Duodenal mucosa (tissue), 2 donors: ENCODE measurements around the gene SESTD1.

ENCODE experiments used
- H3K27ac ChIP-seq: one replicate; pipeline ENCODE4 v1.7.0; 2013; ENCODE audit warnings: low read depth, low read length
- H3K27me3 ChIP-seq, 2 donors: one replicate each; pipeline ENCODE4 v1.7.0; 2013; ENCODE audit warnings: low read length in 2 of 2, control low read depth in 1 of 2; ENCODE audit not compliant: insufficient read depth in 2 of 2, control insufficient read depth in 1 of 2
- H3K36me3 ChIP-seq, 2 donors: one replicate each; pipeline ENCODE4 v1.7.0; 2013; ENCODE audit warnings: low read length in 2 of 2, control low read depth in 1 of 2; ENCODE audit not compliant: insufficient read depth in 2 of 2, control insufficient read depth in 1 of 2
- H3K4me1 ChIP-seq, 2 donors: one replicate each; pipeline ENCODE4 v1.7.0; 2013; ENCODE audit warnings: low read length in 2 of 2, control low read depth in 1 of 2; ENCODE audit not compliant: insufficient read depth in 2 of 2, control insufficient read depth in 1 of 2
- H3K4me3 ChIP-seq, 2 donors: one replicate each; pipeline ENCODE4 v1.7.0; 2013; ENCODE audit warnings: low read length in 2 of 2, low read depth in 1 of 2
- H3K9ac ChIP-seq, 2 donors: one replicate each; pipeline ENCODE4 v1.7.0; 2013; ENCODE audit warnings: low read length in 2 of 2, low read depth in 1 of 2
- H3K9me3 ChIP-seq, 2 donors: one replicate each; pipeline ENCODE4 v1.7.0; 2013; ENCODE audit warnings: low read length in 2 of 2, control low read depth in 1 of 2; ENCODE audit not compliant: control insufficient read depth in 1 of 2

SESTD1 gene

DNA sequence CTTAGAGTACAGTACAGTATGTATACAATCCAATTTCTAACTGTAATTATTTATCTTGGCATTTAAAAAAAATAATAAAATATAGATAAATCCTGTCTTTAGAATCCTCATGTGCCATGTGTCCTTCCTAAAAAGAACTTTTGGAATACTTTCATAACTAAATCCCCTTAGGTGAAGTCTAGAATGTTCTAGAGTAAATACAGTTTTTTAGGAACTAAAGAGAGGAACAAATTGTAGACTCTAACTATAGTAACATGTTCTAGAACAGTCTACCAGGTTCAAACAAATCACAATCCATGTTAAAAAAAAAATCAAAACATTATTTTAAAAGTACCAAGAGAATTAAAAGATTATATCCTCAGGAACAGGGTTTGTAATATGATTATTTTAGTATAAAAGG, 134.1 kb downstream of the SESTD1 start:
- Histone ChIP-seq H3K9ac (no peak overlapping the region), H3K36me3 (no peaks in the 10 kb centered on the region)

DNA sequence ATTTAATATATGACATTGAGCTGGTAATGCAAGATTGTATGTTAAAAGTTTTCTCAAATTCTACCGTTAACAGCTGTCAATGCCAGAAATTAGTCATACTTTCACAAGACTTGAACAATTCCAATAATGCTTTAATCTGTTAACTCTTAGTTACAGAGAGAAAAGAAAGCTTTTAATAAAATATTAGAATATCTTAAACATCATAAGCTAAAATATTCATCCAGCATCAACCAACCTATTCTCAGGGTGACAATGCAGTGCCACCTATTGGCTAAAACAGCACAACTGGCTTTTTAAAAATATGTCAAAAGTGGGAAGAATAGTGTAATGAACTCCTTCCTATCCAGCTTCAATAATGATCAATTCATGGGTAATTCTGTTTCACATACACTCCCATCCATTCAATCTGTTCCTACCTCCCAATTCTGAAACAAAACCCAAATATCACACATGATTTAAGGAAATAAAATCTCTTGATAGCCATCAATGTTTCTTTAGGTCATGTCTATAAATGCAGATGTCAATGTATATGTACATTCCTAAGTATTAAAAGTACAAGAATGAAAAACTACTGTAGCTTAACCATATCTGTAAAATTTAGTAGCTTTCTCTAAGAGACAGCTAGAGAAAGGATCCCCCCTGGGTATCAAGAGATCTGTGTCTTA, 134.9 kb downstream of the SESTD1 start:
- no peak overlapping the region for H3K27ac ChIP-seq
- H3K9ac ChIP-seq = no peak overlapping the region
- H3K27me3 ChIP-seq = no peaks in the 10 kb centered on the region

More for the DNA sequence above, 134.1 kb downstream of the SESTD1 start:
- H3K27me3 ChIP-seq = no peaks in the 10 kb centered on the region
- H3K4me1 ChIP-seq = no peaks in the 10 kb centered on the region
- no peaks in the 10 kb centered on the region for H3K9me3 ChIP-seq
- no peak overlapping the region for H3K4me3 ChIP-seq
- H3K27ac ChIP-seq = no peak overlapping the region

DNA sequence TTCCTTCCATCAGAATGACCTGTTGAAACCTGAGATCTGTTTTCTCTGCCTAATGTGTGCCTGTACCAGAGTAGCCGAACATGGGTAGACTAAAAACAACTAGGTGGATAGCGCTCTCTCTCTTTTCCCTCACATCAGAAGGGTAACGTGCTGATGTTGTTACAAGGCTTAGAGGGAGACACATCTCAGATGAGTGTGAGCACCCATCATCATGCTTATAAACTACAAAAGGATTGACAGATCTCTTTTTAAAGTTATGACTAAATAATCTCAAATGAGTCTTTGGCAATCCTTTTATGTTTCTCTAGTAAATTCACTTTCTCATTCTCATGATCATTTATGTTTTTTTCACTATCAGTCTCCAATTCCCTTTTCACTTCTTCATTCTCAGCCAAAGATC, 139.2 kb downstream of the SESTD1 start:
- Histone ChIP-seq H3K9ac (no peak overlapping the region), H3K4me1 (no peaks in the 10 kb centered on the region), H3K36me3 (no peaks in the 10 kb centered on the region), H3K9me3 (no peaks in the 10 kb centered on the region), H3K4me3 (no peak overlapping the region), H3K27ac (no peak overlapping the region), H3K27me3 (no peaks in the 10 kb centered on the region)

More for the DNA sequence above, 134.9 kb downstream of the SESTD1 start:
- H3K9me3 ChIP-seq = no peaks in the 10 kb centered on the region
- no peaks in the 10 kb centered on the region for H3K4me1 ChIP-seq
- H3K36me3 ChIP-seq = no peaks in the 10 kb centered on the region
- H3K4me3 ChIP-seq = no peak overlapping the region

DNA sequence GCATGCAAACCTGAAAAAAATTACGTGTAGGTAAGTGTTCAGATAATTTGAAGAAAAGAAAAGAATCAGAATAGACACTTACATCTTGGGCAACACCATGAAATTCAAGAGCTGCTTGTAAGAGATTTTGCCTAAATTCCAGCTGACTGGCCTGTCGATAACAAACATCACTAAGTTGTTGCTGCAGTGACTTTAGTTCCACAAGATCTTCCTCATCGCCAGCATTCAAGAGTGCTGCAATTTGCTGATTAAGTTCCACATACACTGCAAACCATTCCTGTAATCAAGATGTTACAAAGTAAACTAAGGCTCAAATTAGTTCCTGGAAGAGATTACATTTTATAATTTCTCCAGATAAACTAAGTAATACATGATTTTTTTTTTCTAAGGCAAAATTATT, 140.3 kb downstream of the SESTD1 start:
- no peak overlapping the region for H3K27ac ChIP-seq
- H3K4me1 ChIP-seq = no peaks in the 10 kb centered on the region
- H3K9me3 ChIP-seq = no peaks in the 10 kb centered on the region

DNA sequence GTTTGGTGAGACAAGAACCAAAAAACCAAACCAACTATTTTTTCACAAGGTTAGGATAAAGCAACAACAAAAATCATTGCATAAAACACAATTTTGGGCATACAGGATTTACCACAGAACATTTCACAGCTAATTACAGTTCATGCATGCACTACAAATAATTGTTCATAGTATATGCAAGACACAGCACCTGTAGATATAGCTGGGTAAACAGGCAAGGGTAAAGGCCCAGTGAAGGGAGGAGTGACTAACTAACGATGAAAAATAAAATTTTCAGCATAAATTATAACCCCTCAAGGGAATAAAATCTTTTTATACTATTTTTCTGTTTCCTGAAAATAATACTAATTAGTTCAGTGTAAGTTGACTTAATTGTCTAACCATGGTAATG, 141.4 kb downstream of the SESTD1 start:
- Histone ChIP-seq H3K27me3 (no peaks in the 10 kb centered on the region), H3K4me1 (no peaks in the 10 kb centered on the region), H3K4me3 (no peak overlapping the region), H3K9ac (no peak overlapping the region), H3K9me3 (no peaks in the 10 kb centered on the region), H3K36me3 (no peaks in the 10 kb centered on the region), H3K27ac (no peak overlapping the region)

More for the DNA sequence above, 140.3 kb downstream of the SESTD1 start:
- no peaks in the 10 kb centered on the region for H3K27me3 ChIP-seq
- no peak overlapping the region for H3K9ac ChIP-seq
- no peak overlapping the region for H3K4me3 ChIP-seq
- no peaks in the 10 kb centered on the region for H3K36me3 ChIP-seq

- Histone ChIP-seq H3K9me3 (no peaks in the 10 kb centered on the region), H3K4me1 (peaks cover 5 to 24% of the 10 kb centered on the region in 2 donors), H3K4me3 (peak overlapping the region in 1 of 2 donors; percentile 31), H3K27ac (no peak overlapping the region), H3K27me3 (no peaks in the 10 kb centered on the region), H3K36me3 (peaks cover 12 to 13% of the 10 kb centered on the region in 2 donors), H3K9ac (no peak overlapping the region)
These were observed 156.9 kb downstream of the SESTD1 start for GRCh38 chr2:179107737-179108136.

- H3K4me1 ChIP-seq = peaks cover 5 to 24% of the 10 kb centered on the region in 2 donors
- no peak overlapping the region for H3K4me3 ChIP-seq
- H3K9ac ChIP-seq = no peak overlapping the region
- no peaks in the 10 kb centered on the region for H3K9me3 ChIP-seq
- peaks cover 5 to 6% of the 10 kb centered on the region in 2 donors for H3K36me3 ChIP-seq
- H3K27me3 ChIP-seq = no peaks in the 10 kb centered on the region
- no peak overlapping the region for H3K27ac ChIP-seq
These were observed 157.8 kb downstream of the SESTD1 start for GRCh38 chr2:179106676-179107428.

DNA sequence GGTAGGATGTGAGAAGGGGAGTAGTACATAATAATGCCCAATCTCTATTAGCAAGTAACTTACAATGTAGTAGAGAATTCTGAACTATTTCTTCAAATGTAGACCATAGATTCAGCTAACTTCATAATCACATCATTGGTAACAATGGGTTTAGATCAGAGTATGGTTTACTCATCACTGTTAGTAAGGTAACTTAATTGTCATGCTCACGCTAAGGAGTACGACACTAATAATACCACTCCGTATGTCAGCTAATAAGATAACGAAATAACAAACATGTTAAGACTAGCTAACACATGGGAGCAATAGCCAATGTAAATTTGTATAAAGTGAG, 158.3 kb downstream of the SESTD1 start:
- Histone ChIP-seq H3K27ac (no peak overlapping the region), H3K27me3 (no peaks in the 10 kb centered on the region), H3K9ac (no peak overlapping the region), H3K9me3 (no peaks in the 10 kb centered on the region), H3K4me3 (no peak overlapping the region), H3K36me3 (peaks cover 5 to 6% of the 10 kb centered on the region in 2 donors), H3K4me1 (peaks cover 5 to 24% of the 10 kb centered on the region in 2 donors)

DNA sequence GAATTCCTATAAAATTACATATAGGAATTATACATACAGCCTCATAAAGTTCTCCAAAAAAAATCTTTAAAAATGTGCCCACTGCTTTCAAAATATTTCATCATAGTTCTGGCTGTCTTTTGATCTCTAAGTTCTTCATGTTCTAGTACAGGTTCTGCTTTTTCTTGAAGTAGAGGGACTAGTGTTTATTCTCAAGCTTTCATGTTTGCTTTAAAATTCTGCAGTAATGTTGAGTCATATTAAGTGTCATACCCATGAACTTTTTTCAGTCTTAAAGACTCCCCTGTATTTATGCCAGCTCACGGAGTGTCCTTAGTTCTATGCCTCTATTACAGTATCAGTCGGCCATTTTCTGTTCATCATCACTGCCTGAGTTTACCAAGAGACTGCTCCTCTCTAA, 159.9 kb downstream of the SESTD1 start:
- Histone ChIP-seq H3K27ac (no peak overlapping the region), H3K4me3 (no peak overlapping the region), H3K27me3 (no peaks in the 10 kb centered on the region), H3K9me3 (no peaks in the 10 kb centered on the region), H3K36me3 (peaks cover 4% of the 10 kb centered on the region in 2 donors), H3K4me1 (peaks cover 5 to 24% of the 10 kb centered on the region in 2 donors), H3K9ac (no peak overlapping the region)

GRCh38 chr2:179098080-179098689, 166.4 kb downstream of the SESTD1 start:
- no peak overlapping the region for H3K9ac ChIP-seq
- H3K4me1 ChIP-seq = no peaks in the 10 kb centered on the region

More at GRCh38 chr2:179098080-179098689, 166.4 kb downstream of the SESTD1 start:
- no peaks in the 10 kb centered on the region for H3K36me3 ChIP-seq
- H3K9me3 ChIP-seq = no peaks in the 10 kb centered on the region
- no peaks in the 10 kb centered on the region for H3K27me3 ChIP-seq
- H3K4me3 ChIP-seq = no peak overlapping the region
- H3K27ac ChIP-seq = no peak overlapping the region
